Suprapubic skin (tissue), 4 donors: Measurements from ENCODE around the gene MADCAM1.

Experiments used
- EP300 ChIP-seq: sonication (generic); formaldehyde crosslinking; IDR thresholded peaks from one replicate; pipeline ENCODE4 v1.6.1; 2017; ENCODE audit warnings: antibody characterized with exemption
- POLR2A ChIP-seq, 2 donors: fragments of 450-650 bp; IDR thresholded peaks; one replicate each; pipeline ENCODE4 v1.6.1; 2017; ENCODE audit warnings: antibody characterized with exemption in 2 of 2, mild to moderate bottlenecking in 2 of 2, moderate library complexity in 2 of 2
- POLR2AphosphoS5 ChIP-seq, 3 donors: sonication (generic); formaldehyde crosslinking; IDR thresholded peaks; one replicate each; pipeline ENCODE4 v1.6.1; 2017; ENCODE audit warnings: antibody characterized with exemption in 3 of 3
- TF ChIP-seq, protein P1 (sequence below), 2 donors: fragments of 200-600 bp in 1 of 2; fragments of 450-650 bp in 1 of 2; sonication (generic) in 1 of 2; IDR thresholded peaks; one replicate each; pipeline ENCODE4 v1.5.1; 2016 to 2019; ENCODE audit warnings: antibody characterized with exemption in 2 of 2, mild to moderate bottlenecking in 1 of 2, moderate library complexity in 1 of 2

DNA sequence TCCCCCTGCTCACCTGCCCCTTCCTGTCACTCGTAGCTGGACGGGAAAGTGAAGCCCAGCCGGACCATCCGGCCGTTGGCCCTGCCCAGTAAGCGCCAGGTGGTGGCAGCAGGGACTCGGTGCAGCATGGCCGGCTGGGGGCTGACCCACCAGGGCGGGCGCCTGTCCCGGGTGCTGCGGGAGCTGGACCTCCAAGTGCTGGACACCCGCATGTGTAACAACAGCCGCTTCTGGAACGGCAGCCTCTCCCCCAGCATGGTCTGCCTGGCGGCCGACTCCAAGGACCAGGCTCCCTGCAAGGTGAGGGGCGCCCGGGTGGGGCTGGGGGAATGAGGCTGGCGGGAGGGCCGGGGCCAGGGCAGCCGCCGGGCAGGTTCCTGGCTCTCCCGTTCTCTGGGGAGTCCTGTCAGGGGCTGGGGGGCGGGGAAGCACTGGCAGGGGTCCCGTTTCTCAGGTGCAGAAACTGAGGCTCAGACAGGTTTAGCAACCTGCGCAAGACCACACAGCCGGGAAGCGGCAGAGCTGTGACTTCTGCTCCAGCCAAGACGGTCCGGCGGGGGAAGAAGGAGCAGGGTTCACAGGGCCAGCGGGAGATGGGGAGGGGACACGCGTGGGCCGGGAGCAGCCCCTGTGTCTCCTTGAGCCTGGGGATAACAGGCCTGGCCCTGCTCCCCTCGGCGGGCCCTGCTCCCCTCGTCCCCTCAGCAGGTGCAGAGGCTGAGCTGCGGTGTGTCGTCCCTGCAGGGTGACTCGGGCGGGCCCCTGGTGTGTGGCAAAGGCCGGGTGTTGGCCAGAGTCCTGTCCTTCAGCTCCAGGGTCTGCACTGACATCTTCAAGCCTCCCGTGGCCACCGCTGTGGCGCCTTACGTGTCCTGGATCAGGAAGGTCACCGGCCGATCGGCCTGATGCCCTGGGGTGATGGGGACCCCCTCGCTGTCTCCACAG lies 52.9 kb downstream of the MADCAM1 start:
- no peak for TF ChIP-seq POLR2A (IDR thresholded peaks at IDR 0.05)
- TF ChIP-seq, protein P1, sequence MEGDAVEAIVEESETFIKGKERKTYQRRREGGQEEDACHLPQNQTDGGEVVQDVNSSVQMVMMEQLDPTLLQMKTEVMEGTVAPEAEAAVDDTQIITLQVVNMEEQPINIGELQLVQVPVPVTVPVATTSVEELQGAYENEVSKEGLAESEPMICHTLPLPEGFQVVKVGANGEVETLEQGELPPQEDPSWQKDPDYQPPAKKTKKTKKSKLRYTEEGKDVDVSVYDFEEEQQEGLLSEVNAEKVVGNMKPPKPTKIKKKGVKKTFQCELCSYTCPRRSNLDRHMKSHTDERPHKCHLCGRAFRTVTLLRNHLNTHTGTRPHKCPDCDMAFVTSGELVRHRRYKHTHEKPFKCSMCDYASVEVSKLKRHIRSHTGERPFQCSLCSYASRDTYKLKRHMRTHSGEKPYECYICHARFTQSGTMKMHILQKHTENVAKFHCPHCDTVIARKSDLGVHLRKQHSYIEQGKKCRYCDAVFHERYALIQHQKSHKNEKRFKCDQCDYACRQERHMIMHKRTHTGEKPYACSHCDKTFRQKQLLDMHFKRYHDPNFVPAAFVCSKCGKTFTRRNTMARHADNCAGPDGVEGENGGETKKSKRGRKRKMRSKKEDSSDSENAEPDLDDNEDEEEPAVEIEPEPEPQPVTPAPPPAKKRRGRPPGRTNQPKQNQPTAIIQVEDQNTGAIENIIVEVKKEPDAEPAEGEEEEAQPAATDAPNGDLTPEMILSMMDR (IDR thresholded peaks at IDR 0.05): no peak
- no peak for TF ChIP-seq EP300
- TF ChIP-seq POLR2AphosphoS5 (IDR thresholded peaks at IDR 0.05): no peak
